ENCODE measurements around the gene PEX11A. TPM values are rescaled to one million over a fixed set of nuclear protein-coding genes. Genes with fewer than 3 reads are reported as not detected.
A peak's percentile ranks its signal among the peaks of the same experiment; 100 is the strongest.

Gene PEX11A
- total RNA-seq (2021; ENCODE audit: unreplicated experiment), result 6.2 TPM
- 8.3 TPM for polyA plus RNA-seq (2012; ENCODE audit: insufficient read length)
- Bru-seq, nascent RNA, result percentile 47 among the genes with signal in this experiment
- percentile 62 among the genes with signal in this experiment for BruChase-seq, experiment 1, labeled RNA remaining after a 2-hour chase
- BruChase-seq, experiment 2, labeled RNA remaining after a 6-hour chase, result percentile 61 among the genes with signal in this experiment
- long read RNA-seq, transcript PEX11A-201 (3 exons, 2,740 nt), result major isoform, 5 of 8 reads
- long read RNA-seq, partial matches to known transcripts, result 0 of 8 reads
- long read RNA-seq, other reads (novel, unspliced or antisense), result 1 of 8 reads

GRCh38 chr15:89690276-89691218 lies at the start of gene PEX11A, which contains the start of gene WDR93:
Gene PEX11A (minus strand): TSS chr15:89690754. CDS start chr15:89690632, 122 bp downstream.
Gene WDR93 (plus strand): TSS chr15:89690811. CDS start chr15:89701747, 10,936 bp downstream.
- in situ Hi-C loops (cut with HindIII; ENCODE audit: low pct_unique_long_range_greater_than_20kb, low sequenced_read_pairs) (no loop called here), intact Hi-C loops (cut with micrococcal nuclease; ENCODE audit: unreplicated experiment) (no loop called here)
- peak within 1 kb of the TSS; percentile 79 for H3K27ac ChIP-seq (ENCODE audit: low read length)
- no peaks in the 10 kb centered on the region for H3K9me3 ChIP-seq (ENCODE audit: control insufficient read depth, insufficient read depth, low read depth, low read length)
- peak; percentile 99 for ATAC-seq
- DNase-seq (ENCODE audit: low read depth, low spot score), result peak; percentile 39
- no TSS peak for BruUV-seq (replicated peaks)
- no peaks in the 10 kb centered on the region for H3K36me3 ChIP-seq (ENCODE audit: control insufficient read depth, insufficient read depth, low read length)
- CTCF ChIA-PET, result no interaction called here
- H3K4me1 ChIP-seq (ENCODE audit: control insufficient read depth, insufficient read depth, low read length), result peaks cover 8% of the 10 kb centered on the region; the same call in 1 of the 2 replicates
- TF ChIP-seq SIN3A (IDR thresholded peaks at IDR 0.05; ENCODE audit: borderline replicate concordance, insufficient read depth, low read depth, low read length) (peak; percentile 95; the same call in 1 of the 2 replicates), CTCF (IDR thresholded peaks at IDR 0.05) (no peak), REST (IDR thresholded peaks at IDR 0.05; ENCODE audit: insufficient read depth in 1 of 2, low read depth in 2 of 2, low read length in 1 of 2) (no peak)
- POLR2A ChIA-PET, result no interaction called here
- H3K4me3 ChIP-seq (ENCODE audit: low read depth in 2 of 2, low read length in 2 of 2), result peak within 1 kb of the TSS; percentile 72 to 89
- no peaks in the 10 kb centered on the region for H3K27me3 ChIP-seq (ENCODE audit: control insufficient read depth, insufficient read depth, low read length)

- no TSS peak for BruUV-seq (replicated peaks)
- ChIA-PET CTCF (interaction anchor here (0.6 to 1.6 kb wide), 8 partner anchors 12 to 148 kb away, joined by 3 to 24 read pairs (median 5); no protein-coding TSS in a partner anchor), POLR2A (interaction anchor here (0.6 kb wide), 1 partner anchor 143 kb away, joined by 3 read pairs; no protein-coding TSS in a partner anchor)
- ATAC-seq (peak; percentile 96), DNase-seq (ENCODE audit: low read depth, low spot score) (peak; percentile 72)
- in situ Hi-C loops (cut with HindIII; ENCODE audit: low pct_unique_long_range_greater_than_20kb, low sequenced_read_pairs), result no loop called here
- no peak overlapping the region for H3K27ac ChIP-seq (ENCODE audit: low read length)
- TF ChIP-seq POLR2AphosphoS5 (IDR thresholded peaks at IDR 0.05; ENCODE audit: low read depth, low read length), result no peak
- peak; percentile 94 for TF ChIP-seq CTCF (IDR thresholded peaks at IDR 0.05)
- H3K4me1 ChIP-seq (ENCODE audit: control insufficient read depth, insufficient read depth, low read length), result no peaks in the 10 kb centered on the region
- no peaks in the 10 kb centered on the region for H3K36me3 ChIP-seq (ENCODE audit: control insufficient read depth, insufficient read depth, low read length)
- intact Hi-C loops (cut with micrococcal nuclease; ENCODE audit: unreplicated experiment), result loop anchor here (5.0 to 10.0 kb wide), 2 partner anchors 152 to 335 kb away; partner anchors contain the start of gene AP3S2
- H3K27me3 ChIP-seq (ENCODE audit: control insufficient read depth, insufficient read depth, low read length), result no peaks in the 10 kb centered on the region
- H3K9me3 ChIP-seq (ENCODE audit: control insufficient read depth, insufficient read depth, low read depth, low read length), result no peaks in the 10 kb centered on the region
- H3K4me3 ChIP-seq (ENCODE audit: low read depth in 2 of 2, low read length in 2 of 2), result no peak overlapping the region; a peak in 1 of 4 replicates
Measured at GRCh38 chr15:89740137-89740536, 49.6 kb upstream of the PEX11A start.

Data from Panc1 (cell line).